Measurements from ENCODE around the gene GGCT.

GGCT gene

GRCh38 chr7:30463405-30464145 lies 41.1 kb downstream of the GGCT start:
- H3K4me1 ChIP-seq (ENCODE audit: control insufficient read depth, insufficient read depth, low read length): no peaks in the 10 kb centered on the region
- no peak for TF ChIP-seq YY1 (tag by site-specific recombination; IDR thresholded peaks at IDR 0.05)
- TF ChIP-seq ZNF423 (tag by site-specific recombination; IDR thresholded peaks at IDR 0.05): no peak
- no peak for TF ChIP-seq ZNF518A (tag by site-specific recombination; conservative IDR thresholded peaks at IDR 0.05; ENCODE audit: low read depth)
- no peak for TF ChIP-seq ZBTB17 (tag by site-specific recombination; IDR thresholded peaks at IDR 0.05)
- no peak for TF ChIP-seq ZNF169 (tag by site-specific recombination; IDR thresholded peaks at IDR 0.05)
- no peak for TF ChIP-seq ZNF214 (tag by site-specific recombination; IDR thresholded peaks at IDR 0.05; ENCODE audit: borderline replicate concordance)
- TF ChIP-seq REST (tag by site-specific recombination; IDR thresholded peaks at IDR 0.05): no peak
- no peak for TF ChIP-seq ZNF16 (tag by site-specific recombination; IDR thresholded peaks at IDR 0.05; ENCODE audit: low read depth)
- no peak for TF ChIP-seq ZNF580 (tag by site-specific recombination; IDR thresholded peaks at IDR 0.05)
- TF ChIP-seq KLF9 (tag by site-specific recombination; IDR thresholded peaks at IDR 0.05; ENCODE audit: low read depth): no peak
- no peak for TF ChIP-seq ZNF184 (tag by site-specific recombination; IDR thresholded peaks at IDR 0.05)
- no peak for TF ChIP-seq ZNF416 (tag by site-specific recombination; IDR thresholded peaks at IDR 0.05)
- H3K36me3 ChIP-seq (ENCODE audit: control insufficient read depth in 2 of 2, insufficient read depth in 1 of 2, low read length in 2 of 2): no peaks in the 10 kb centered on the region; a peak in 1 of 3 replicates
- H3K4me3 ChIP-seq (ENCODE audit: low read depth, low read length): no peak overlapping the region
- H3K9me3 ChIP-seq (ENCODE audit: control insufficient read depth, insufficient read depth, low read depth, low read length): no peaks in the 10 kb centered on the region
- POLR2A ChIA-PET: interaction anchor here (0.6 kb wide), 1 partner anchor 1271 kb away, joined by 3 read pairs; no protein-coding TSS in a partner anchor
- no peak overlapping the region for H3K27ac ChIP-seq (ENCODE audit: extremely low read depth, low read depth, low read length)
- CTCF ChIA-PET: no interaction called here

- Histone ChIP-seq H3K9me3 (ENCODE audit: control insufficient read depth, insufficient read depth, low read depth, low read length) (no peaks in the 10 kb centered on the region), H3K27ac (ENCODE audit: extremely low read depth, low read depth, low read length) (no peak overlapping the region), H3K4me1 (ENCODE audit: control insufficient read depth, insufficient read depth, low read length) (no peaks in the 10 kb centered on the region), H3K4me3 (ENCODE audit: low read depth, low read length) (no peak overlapping the region), H3K36me3 (ENCODE audit: control insufficient read depth in 2 of 2, insufficient read depth in 1 of 2, low read length in 2 of 2) (no peaks in the 10 kb centered on the region; a peak in 1 of 3 replicates)
- POLR2A ChIA-PET: no interaction called here
- CTCF ChIA-PET: no interaction called here
- no peak for TF ChIP-seq MZF1 (tag by site-specific recombination; IDR thresholded peaks at IDR 0.05; ENCODE audit: borderline replicate concordance)
- TF ChIP-seq ZEB2 (tag by site-specific recombination; IDR thresholded peaks at IDR 0.05): no peak
- TF ChIP-seq ZNF473 (tag by site-specific recombination; IDR thresholded peaks at IDR 0.05): no peak
- TF ChIP-seq ZNF558 (tag by site-specific recombination; IDR thresholded peaks at IDR 0.05): no peak
- TF ChIP-seq ZNF654 (tag by site-specific recombination; IDR thresholded peaks at IDR 0.05; ENCODE audit: low read depth): no peak
- TF ChIP-seq ZNF423 (tag by site-specific recombination; IDR thresholded peaks at IDR 0.05): no peak
- TF ChIP-seq ZNF433 (tag by site-specific recombination; IDR thresholded peaks at IDR 0.05; ENCODE audit: low read depth): no peak
- no peak for TF ChIP-seq ZNF221 (tag by site-specific recombination; IDR thresholded peaks at IDR 0.05; ENCODE audit: borderline replicate concordance)
- TF ChIP-seq ZNF26 (tag by site-specific recombination; IDR thresholded peaks at IDR 0.05): no peak
- no peak for TF ChIP-seq SALL2 (tag by site-specific recombination; IDR thresholded peaks at IDR 0.05; ENCODE audit: borderline replicate concordance)
- TF ChIP-seq ZNF791 (tag by site-specific recombination; IDR thresholded peaks at IDR 0.05): no peak
- no peak for TF ChIP-seq ZNF677 (tag by site-specific recombination; IDR thresholded peaks at IDR 0.05)
- no peak for TF ChIP-seq ZNF529 (tag by site-specific recombination; IDR thresholded peaks at IDR 0.05; ENCODE audit: insufficient replicate concordance)
These were observed 42.5 kb downstream of the GGCT start for GRCh38 chr7:30462179-30462578.
